GM12892 (cell line): Measurements from ENCODE around the gene PGBD5.

ENCODE experiments used
- POLR2A ChIP-seq: IDR thresholded peaks from 2 replicates; pipeline ENCODE4 v1.6.1; 2011; ENCODE audit warnings: low read depth, low read length, control low read depth
- POLR2AphosphoS5 ChIP-seq: IDR thresholded peaks from 2 replicates; pipeline ENCODE4 v1.6.1; 2011; ENCODE audit warnings: low read depth, low read length, control low read depth
- TAF1 ChIP-seq: IDR thresholded peaks from 2 replicates; pipeline ENCODE4 v1.6.1; 2011; ENCODE audit warnings: low read depth, mild to moderate bottlenecking, control low read depth, low read length, borderline replicate concordance

- TF ChIP-seq POLR2AphosphoS5 (no peak), POLR2A (no peak), TAF1 (no peak)
These were observed 3.1 kb upstream of the PGBD5 start for GRCh38 chr1:230429067-230429735.
